HL-60 (cell line): ENCODE results near the gene ZRSR2.

ENCODE experiments used
- DNase-seq, 2 experiments: peaks; one replicate each; pipeline ENCODE4 v3.0.0-alpha.2; 2010 to 2020; ENCODE audit warnings: low read depth in 1 of 2, low spot score in 1 of 2
- H3K27ac ChIP-seq: fragments of 250-450 bp; sonication (Bioruptor Pico); replicated peaks from 2 replicates; pipeline ENCODE4 v1.5.1; 2020; ENCODE audit warnings: mild to moderate bottlenecking, moderate library complexity
- H3K27me3 ChIP-seq: fragments of 250-450 bp; sonication (Bioruptor Pico); 2 replicates; pipeline ENCODE4 v1.5.1; 2021; ENCODE audit warnings: mild to moderate bottlenecking, moderate library complexity; ENCODE audit not compliant: insufficient read depth, poor library complexity, severe bottlenecking
- H3K4me3 ChIP-seq: replicated peaks from 2 replicates; pipeline ENCODE4 v1.5.1; 2011; ENCODE audit warnings: mild to moderate bottlenecking, control low read depth, low read length; ENCODE audit not compliant: insufficient read depth
- CTCF ChIP-seq: IDR thresholded peaks from one replicate; pipeline ENCODE4 v1.5.1; 2011; ENCODE audit warnings: low read length, control low read depth, inconsistent platforms; ENCODE audit not compliant: insufficient read depth
- GABPA ChIP-seq: IDR thresholded peaks from 2 replicates; pipeline ENCODE4 v1.6.1; 2012; ENCODE audit warnings: low read depth
- POLR2AphosphoS5 ChIP-seq: IDR thresholded peaks from 2 replicates; pipeline ENCODE4 v1.6.1; 2012; ENCODE audit warnings: low read depth
- REST ChIP-seq: IDR thresholded peaks from 2 replicates; pipeline ENCODE4 v1.6.1; 2012; ENCODE audit warnings: low read depth; ENCODE audit not compliant: insufficient replicate concordance
- SPI1 ChIP-seq: IDR thresholded peaks from 2 replicates; pipeline ENCODE4 v1.6.1; 2012; ENCODE audit warnings: low read depth, mild to moderate bottlenecking, borderline replicate concordance

Gene ZRSR2

GRCh38 chrX:15855568-15856221 is 65.4 kb downstream of the ZRSR2 start:
- no peaks in the 10 kb centered on the region for H3K27me3 ChIP-seq
- peak overlapping the region; percentile 49 for H3K4me3 ChIP-seq
- peak overlapping the region; percentile 91 for H3K27ac ChIP-seq
- TF ChIP-seq GABPA (no peak), REST (no peak), SPI1 (no peak), POLR2AphosphoS5 (no peak; the same call in 1 of the 2 replicates), CTCF (no peak)
- DNase-seq, result peak in 1 of 2 experiments; percentile 45

GRCh38 chrX:15856222-15856587 is 65.9 kb downstream of the ZRSR2 start:
- DNase-seq, result peak in 1 of 2 experiments; percentile 6
- TF ChIP-seq GABPA, result no peak
- no peak for TF ChIP-seq REST
- TF ChIP-seq CTCF, result no peak
- no peak for TF ChIP-seq SPI1
- no peak for TF ChIP-seq POLR2AphosphoS5
- Histone ChIP-seq H3K27me3 (no peaks in the 10 kb centered on the region), H3K4me3 (no peak overlapping the region), H3K27ac (peak overlapping the region; percentile 91)

GRCh38 chrX:15856636-15857035 is 66.4 kb downstream of the ZRSR2 start:
- H3K4me3 ChIP-seq, result no peak overlapping the region
- TF ChIP-seq POLR2AphosphoS5 (no peak), SPI1 (no peak), GABPA (no peak), REST (no peak), CTCF (no peak)
- H3K27me3 ChIP-seq, result no peaks in the 10 kb centered on the region
- DNase-seq, result no peak
- peak overlapping the region; percentile 91 for H3K27ac ChIP-seq
